GM12878 (cell line): ENCODE measurements around the gene ANKRD44. TPM values are rescaled to one million over a fixed set of nuclear protein-coding genes. Genes with fewer than 3 reads are reported as not detected.

ENCODE experiments used
- ATAC-seq: fragments of 200-7000 bp; cut with Tn5 transposase; 3 replicates; pipeline ENCODE4 v1.9.1; 2020; ENCODE audit warnings: mild to moderate bottlenecking, moderate library complexity
- BruUV-seq: library from RNA; stranded (reverse); fragments of 400-500 nt; replicated peaks from 2 replicates; lab custom pipeline; 2021; lab: Mats Ljungman, UMichigan
- CTCF ChIA-PET: fragments of 300-600 bp; sonication (Branson Sonifier 250); formaldehyde crosslinking; extraction: SDS; loops from one replicate; lab custom pipeline; 2021; ENCODE audit warnings: inconsistent platforms; lab: Yijun Ruan, JAX
- POLR2A ChIA-PET: fragments of 350-600 bp; formaldehyde crosslinking; extraction: SDS; loops from one replicate; lab custom pipeline; 2021; ENCODE audit warnings: inconsistent platforms; lab: Charles Lee
- RAD21 ChIA-PET: fragments of 300-600 bp; sonication (Branson Sonifier 250); formaldehyde crosslinking; loops from one replicate; lab custom pipeline; 2023; ENCODE audit warnings: antibody characterized with exemption; ENCODE audit not compliant: unreplicated experiment; lab: Charles Lee
- SMC1A ChIA-PET: fragments of 300-600 bp; sonication (Branson Sonifier 250); formaldehyde crosslinking; loops from one replicate; lab custom pipeline; 2023; ENCODE audit not compliant: unreplicated experiment, uncharacterized antibody; lab: Charles Lee
- DNase-seq: peaks from one replicate; pipeline ENCODE4 v3.0.0-alpha.2; 2011; ENCODE audit warnings: low read depth, low spot score
- FAIRE-seq: peaks from 3 replicates; lab custom pipeline; 2011; peaks lifted over from hg19 to GRCh38; lab: Jason Lieb, UNC
- H2AFZ ChIP-seq: 2 replicates; pipeline ENCODE4 v1.6.0; 2011; ENCODE audit warnings: low read depth, low read length, control low read depth; ENCODE audit not compliant: control insufficient read depth
- H3K27ac ChIP-seq: 2 replicates; pipeline ENCODE4 v1.5.1; 2011; ENCODE audit warnings: control low read depth; ENCODE audit not compliant: control insufficient read depth, insufficient read depth
- H3K27me3 ChIP-seq, 2 experiments: replicated peaks in 1 of 2; 2 replicates each; pipeline versions ENCODE4 v1.6.0 to v1.6.1; 2011; ENCODE audit warnings: low read length in 1 of 2; ENCODE audit not compliant: control insufficient read depth in 2 of 2, insufficient read depth in 2 of 2
- H3K36me3 ChIP-seq, 2 experiments: 2 replicates each; pipeline ENCODE4 v1.5.1; 2011; ENCODE audit warnings: low read length in 1 of 2; ENCODE audit not compliant: control insufficient read depth in 2 of 2, insufficient read depth in 2 of 2
- H3K4me1 ChIP-seq: 2 replicates; pipeline ENCODE4 v1.6.1; 2011; ENCODE audit warnings: mild to moderate bottlenecking, low read length, moderate library complexity, mixed read lengths; ENCODE audit not compliant: control insufficient read depth, insufficient read depth
- H3K4me2 ChIP-seq: 2 replicates; pipeline ENCODE4 v1.6.0; 2011; ENCODE audit warnings: control low read depth; ENCODE audit not compliant: control insufficient read depth, insufficient read depth
- H3K4me3 ChIP-seq: fragments of 200-600 bp; sonication (generic); 2 replicates; pipeline ENCODE4 v1.5.1; 2016
- H3K79me2 ChIP-seq: 2 replicates; pipeline ENCODE4 v1.6.0; 2011; ENCODE audit warnings: low read length; ENCODE audit not compliant: control insufficient read depth, insufficient read depth
- H3K9ac ChIP-seq: 2 replicates; pipeline ENCODE4 v1.8.0; 2011; ENCODE audit warnings: low read length, control low read depth, mixed read lengths; ENCODE audit not compliant: control insufficient read depth, insufficient read depth
- H3K9me3 ChIP-seq: replicated peaks from 3 replicates; pipeline ENCODE4 v1.5.1; 2011; ENCODE audit warnings: mild to moderate bottlenecking, low read length; ENCODE audit not compliant: control insufficient read depth, insufficient read depth
- H4K20me1 ChIP-seq: 2 replicates; pipeline ENCODE4 v1.6.0; 2011; ENCODE audit not compliant: control insufficient read depth, insufficient read depth
- ATF2 ChIP-seq: IDR thresholded peaks from 2 replicates; pipeline ENCODE4 v1.6.1; 2012; ENCODE audit warnings: low read length, inconsistent platforms
- ESRRA ChIP-seq: IDR thresholded peaks from 2 replicates; pipeline ENCODE4 v1.6.1; 2012; ENCODE audit warnings: mild to moderate bottlenecking, low read length, improper control_type of control experiment
- EZH2 ChIP-seq: IDR thresholded peaks from 2 replicates; pipeline ENCODE4 v1.6.1; 2012; ENCODE audit warnings: low read depth, mild to moderate bottlenecking, control low read depth, inconsistent platforms, low read length, borderline replicate concordance; ENCODE audit not compliant: control insufficient read depth
- FOXK2 ChIP-seq: fragments of 450-650 bp; IDR thresholded peaks from 2 replicates; pipeline ENCODE4 v1.6.1; 2017; ENCODE audit warnings: mild to moderate bottlenecking, moderate library complexity
- IKZF2 ChIP-seq, 2 experiments: fragments of 450-650 bp; IDR thresholded peaks; 2 replicates each; pipeline ENCODE4 v1.6.1; 2017; ENCODE audit warnings: mild to moderate bottlenecking in 2 of 2, moderate library complexity in 2 of 2
- JUNB ChIP-seq: IDR thresholded peaks from 2 replicates; pipeline ENCODE4 v1.6.1; 2016; ENCODE audit warnings: antibody characterized with exemption, mild to moderate bottlenecking
- JUND ChIP-seq: IDR thresholded peaks from 2 replicates; pipeline ENCODE4 v1.6.1; 2012; ENCODE audit warnings: low read depth, mild to moderate bottlenecking, low read length, improper control_type of control experiment, moderate library complexity
- KAT2A ChIP-seq: conservative IDR thresholded peaks from 2 replicates; pipeline ENCODE4 v1.6.1; 2011; ENCODE audit warnings: low read depth, low read length; ENCODE audit not compliant: control insufficient read depth
- MLLT1 ChIP-seq: fragments of 450-650 bp; IDR thresholded peaks from 2 replicates; pipeline ENCODE4 v1.6.1; 2016; ENCODE audit warnings: mild to moderate bottlenecking
- MTA3 ChIP-seq: IDR thresholded peaks from 2 replicates; pipeline ENCODE4 v1.6.1; 2012; ENCODE audit warnings: low read length, inconsistent platforms, borderline replicate concordance
- MXI1 ChIP-seq: fragments of 150-350 bp; IDR thresholded peaks from 2 replicates; pipeline ENCODE4 v1.6.1; 2011; ENCODE audit warnings: low read depth, mild to moderate bottlenecking, inconsistent platforms, low read length, improper control_type of control experiment
- MYB ChIP-seq: fragments of 150-350 bp; IDR thresholded peaks from 2 replicates; pipeline ENCODE4 v1.6.1; 2014; ENCODE audit warnings: mild to moderate bottlenecking, low read depth, low read length, borderline replicate concordance
- NR2F1 ChIP-seq: fragments of 450-650 bp; conservative IDR thresholded peaks from 2 replicates; pipeline ENCODE4 v1.6.1; 2017; ENCODE audit warnings: mild to moderate bottlenecking
- PML ChIP-seq: IDR thresholded peaks from 2 replicates; pipeline ENCODE4 v1.6.1; 2012; ENCODE audit warnings: low read length, inconsistent platforms
- POLR2A ChIP-seq: IDR thresholded peaks from 2 replicates; pipeline ENCODE4 v1.6.1; 2011; ENCODE audit warnings: low read depth, mild to moderate bottlenecking, low read length
- SMARCA5 ChIP-seq: fragments of 450-650 bp; IDR thresholded peaks from 2 replicates; pipeline ENCODE4 v1.6.1; 2017; ENCODE audit warnings: mild to moderate bottlenecking
- SREBF1 ChIP-seq: IDR thresholded peaks from 2 replicates; pipeline ENCODE4 v1.6.1; 2012; ENCODE audit warnings: mild to moderate bottlenecking, low read length
- SRF ChIP-seq, 2 experiments: IDR thresholded peaks; 2 replicates each; pipeline ENCODE4 v1.6.1; 2011; ENCODE audit warnings: low read depth in 2 of 2, low read length in 2 of 2, mild to moderate bottlenecking in 1 of 2, moderate library complexity in 1 of 2
- WGBS: methylation state at CpG from one replicate; pipeline ENCODE4 v1.1.6; 2016; ENCODE audit warnings: low lambda C conversion rate; ENCODE audit not compliant: insufficient replicate concordance, insufficient coverage; ENCODE audit errors: missing lambda C conversion rate; 5-methylcytosine and 5-hydroxymethylcytosine counted together
- in situ Hi-C: fragments of 300-500 bp; cut with MboI; formaldehyde crosslinking; loops from 9 replicates; pipeline ENCODE4 v1.14.3; 2018; ENCODE audit warnings: mixed read lengths
- intact Hi-C: fragments of 100-400 bp; cut with micrococcal nuclease; formaldehyde crosslinking; loops from one replicate; pipeline ENCODE4 v1.14.2; 2022; ENCODE audit not compliant: unreplicated experiment
- polyA plus RNA-seq, 11 experiments: library from polyadenylated mRNA; depleted of rRNA in 4 of 11; unstranded in 6 of 11; stranded (reverse) in 5 of 11; fragments of >200 nt; fragmentation: Nextera tagmentation in 4 of 11; fragmentation: Illumina TruSeq in 1 of 11; extraction: Ambion mirVana in 4 of 11; extraction: Trizol in 1 of 11; gene quantifications; 1 replicate in 1 of 11; 2 replicates in 10 of 11; pipeline versions ENCODE4 v1.2.1 to v1.2.3, GENCODE V29; 2011 to 2016; ENCODE audit warnings: inconsistent platforms in 2 of 11, missing spikeins in 2 of 11, low read depth in 1 of 11
- total RNA-seq, 4 experiments: library from RNA; depleted of rRNA in 3 of 4; stranded (reverse); fragments of >200 nt in 3 of 4; fragmentation: Illumina TruSeq in 1 of 4; extraction: Trizol in 1 of 4; gene quantifications; 2 replicates each; pipeline versions ENCODE4 v1.2.1 to v1.2.3, GENCODE V29; 2013 to 2021
- TF ChIP-seq, protein P1 (sequence below): fragments of 150-350 bp; IDR thresholded peaks from 2 replicates; pipeline ENCODE4 v1.6.1; 2016; ENCODE audit warnings: low read depth, low read length

The ANKRD44 gene
- total and polyA plus RNA-seq, 10 of the 15 experiments (the other 5 are each of a cell fraction or from before 2014, with no cell fraction given): 19.1 to 99.1 (median 59.6) TPM

- H3K27ac ChIP-seq: no peak overlapping the region
- H3K79me2 ChIP-seq: peaks cover 90% of the 10 kb centered on the region
- intact Hi-C loops (no loop called here), in situ Hi-C loops (no loop called here)
- RAD21 ChIA-PET: interaction anchor here (0.6 to 1.3 kb wide), 5 partner anchors 7 to 37 kb away, joined by 3 read pairs; no protein-coding TSS in a partner anchor
- H3K9ac ChIP-seq: no peak overlapping the region
- H2AFZ ChIP-seq: no peak overlapping the region
- SMC1A ChIA-PET: interaction anchor here (0.9 to 3.0 kb wide), 10 partner anchors 9 to 129 kb away, joined by 3 to 9 read pairs (median 4); no protein-coding TSS in a partner anchor
- 82% methylated on average over 7 of the region's 7 CpGs for WGBS
- no peak for DNase-seq
- BruUV-seq: no TSS peak
- H3K9me3 ChIP-seq: no peaks in the 10 kb centered on the region
- ATAC-seq: peak; percentile 74
- POLR2A ChIA-PET: interaction anchor here (0.6 to 1.9 kb wide), 5 partner anchors 18 to 987 kb away, joined by 3 to 6 read pairs (median 5); no protein-coding TSS in a partner anchor
- H3K4me3 ChIP-seq: no peak overlapping the region
- CTCF ChIA-PET: interaction anchor here (0.7 to 1.1 kb wide), 3 partner anchors 10 to 23 kb away, joined by 3 to 5 read pairs (median 3); no protein-coding TSS in a partner anchor
- FAIRE-seq: no peak
- H4K20me1 ChIP-seq: no peaks in the 10 kb centered on the region; the same call in 1 of the 2 replicates
- no peaks in the 10 kb centered on the region for H3K27me3 ChIP-seq
- H3K4me1 ChIP-seq: peaks cover 50% of the 10 kb centered on the region
- H3K36me3 ChIP-seq: peaks cover 2 to 5% of the 10 kb centered on the region in 2 experiments; a peak in 2 of 4 replicates
- H3K4me2 ChIP-seq: no peak overlapping the region
- no peak for TF ChIP-seq SMARCA5
- TF ChIP-seq ATF2: no peak
- TF ChIP-seq SRF (IDR thresholded peaks at IDR 0.05; ENCODE audit: low read depth in 2 of 2, low read length in 2 of 2): no peak
- TF ChIP-seq PML: no peak
- no peak for TF ChIP-seq MTA3
- TF ChIP-seq POLR2A: no peak
- TF ChIP-seq JUND: 0 out of 2 replicates have a peak, but pooled peaks have one; percentile 49
- TF ChIP-seq KAT2A: no peak
- TF ChIP-seq FOXK2: no peak
- TF ChIP-seq NR2F1: no peak
- TF ChIP-seq IKZF2 (IDR thresholded peaks at IDR 0.05): peak in 1 of 2 experiments; percentile 19; a peak in 1 of 4 replicates
- no peak for TF ChIP-seq MLLT1
- peak; percentile 66 for TF ChIP-seq JUNB
- TF ChIP-seq, protein P1, sequence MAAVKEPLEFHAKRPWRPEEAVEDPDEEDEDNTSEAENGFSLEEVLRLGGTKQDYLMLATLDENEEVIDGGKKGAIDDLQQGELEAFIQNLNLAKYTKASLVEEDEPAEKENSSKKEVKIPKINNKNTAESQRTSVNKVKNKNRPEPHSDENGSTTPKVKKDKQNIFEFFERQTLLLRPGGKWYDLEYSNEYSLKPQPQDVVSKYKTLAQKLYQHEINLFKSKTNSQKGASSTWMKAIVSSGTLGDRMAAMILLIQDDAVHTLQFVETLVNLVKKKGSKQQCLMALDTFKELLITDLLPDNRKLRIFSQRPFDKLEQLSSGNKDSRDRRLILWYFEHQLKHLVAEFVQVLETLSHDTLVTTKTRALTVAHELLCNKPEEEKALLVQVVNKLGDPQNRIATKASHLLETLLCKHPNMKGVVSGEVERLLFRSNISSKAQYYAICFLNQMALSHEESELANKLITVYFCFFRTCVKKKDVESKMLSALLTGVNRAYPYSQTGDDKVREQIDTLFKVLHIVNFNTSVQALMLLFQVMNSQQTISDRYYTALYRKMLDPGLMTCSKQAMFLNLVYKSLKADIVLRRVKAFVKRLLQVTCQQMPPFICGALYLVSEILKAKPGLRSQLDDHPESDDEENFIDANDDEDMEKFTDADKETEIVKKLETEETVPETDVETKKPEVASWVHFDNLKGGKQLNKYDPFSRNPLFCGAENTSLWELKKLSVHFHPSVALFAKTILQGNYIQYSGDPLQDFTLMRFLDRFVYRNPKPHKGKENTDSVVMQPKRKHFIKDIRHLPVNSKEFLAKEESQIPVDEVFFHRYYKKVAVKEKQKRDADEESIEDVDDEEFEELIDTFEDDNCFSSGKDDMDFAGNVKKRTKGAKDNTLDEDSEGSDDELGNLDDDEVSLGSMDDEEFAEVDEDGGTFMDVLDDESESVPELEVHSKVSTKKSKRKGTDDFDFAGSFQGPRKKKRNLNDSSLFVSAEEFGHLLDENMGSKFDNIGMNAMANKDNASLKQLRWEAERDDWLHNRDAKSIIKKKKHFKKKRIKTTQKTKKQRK: no peak
- no peak for TF ChIP-seq MYB
- TF ChIP-seq EZH2: no peak
- TF ChIP-seq ESRRA: no peak
- TF ChIP-seq MXI1: no peak
- no peak for TF ChIP-seq SREBF1
Observed at GRCh38 chr2:197268786-197269584, 41.6 kb downstream of the ANKRD44 start.
